GM11168 (cell line): ENCODE results near the gene SOCS3.

ENCODE experiments used
- in situ Hi-C: fragments of 300-500 bp; cut with MboI; formaldehyde crosslinking; loops from one replicate; pipeline ENCODE4 v1.12.0; 2022; ENCODE audit warnings: low sequenced_read_pairs; ENCODE audit not compliant: unreplicated experiment

Gene SOCS3

DNA sequence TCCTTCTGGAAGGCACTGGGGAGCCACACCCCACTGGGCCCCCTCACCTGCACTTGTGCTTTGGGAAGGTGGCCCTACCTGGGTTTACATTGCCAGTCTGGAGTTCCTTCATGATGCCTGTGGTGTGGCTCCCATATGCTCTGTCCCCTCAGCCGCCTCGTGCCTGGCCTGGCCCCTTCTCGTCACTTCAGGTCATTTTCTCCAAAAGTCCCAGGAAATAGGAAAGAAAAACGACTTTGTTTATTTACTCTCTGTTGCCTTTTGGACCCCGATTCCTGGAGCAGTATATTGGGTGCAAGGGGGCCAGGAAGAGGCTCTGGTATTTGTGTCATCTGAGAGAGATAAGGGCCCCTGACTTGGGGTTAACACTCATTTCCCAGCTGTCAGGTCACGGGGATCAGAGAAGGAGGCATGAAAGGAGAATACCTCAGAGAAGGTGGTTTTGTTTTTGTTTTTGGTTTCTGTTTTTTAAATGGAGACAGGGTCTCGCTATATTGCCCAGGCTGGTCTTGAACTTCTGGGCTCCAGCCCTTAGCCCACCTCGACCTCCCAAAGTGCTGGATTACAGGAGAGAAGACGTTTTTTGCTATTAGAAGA is 4.7 kb downstream of the SOCS3 start:
- in situ Hi-C loops, result loop anchor here (5.0 kb wide), 1 partner anchor 68 kb away; no protein-coding TSS in a partner anchor

DNA sequence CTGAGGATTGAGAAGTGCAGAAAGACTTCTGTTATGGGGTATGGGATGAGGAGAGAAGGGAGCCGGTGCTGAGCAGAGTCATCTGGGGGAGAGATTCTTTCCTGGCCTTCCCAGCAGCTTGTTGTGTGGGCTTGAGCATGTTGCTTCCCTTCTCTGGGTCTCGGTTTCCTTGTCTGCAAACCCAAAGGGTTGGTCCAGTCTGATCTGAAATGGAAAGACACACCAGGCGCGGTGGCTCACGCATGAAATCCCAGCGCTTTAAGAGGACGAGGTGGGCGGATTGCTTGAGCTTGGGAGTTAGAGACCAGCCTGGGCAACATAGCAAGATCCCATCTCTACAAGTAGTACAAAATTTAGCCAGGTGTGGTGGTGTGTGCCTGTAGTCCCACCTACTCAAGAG is 6.0 kb downstream of the SOCS3 start:
- in situ Hi-C loops, result no loop called here

DNA sequence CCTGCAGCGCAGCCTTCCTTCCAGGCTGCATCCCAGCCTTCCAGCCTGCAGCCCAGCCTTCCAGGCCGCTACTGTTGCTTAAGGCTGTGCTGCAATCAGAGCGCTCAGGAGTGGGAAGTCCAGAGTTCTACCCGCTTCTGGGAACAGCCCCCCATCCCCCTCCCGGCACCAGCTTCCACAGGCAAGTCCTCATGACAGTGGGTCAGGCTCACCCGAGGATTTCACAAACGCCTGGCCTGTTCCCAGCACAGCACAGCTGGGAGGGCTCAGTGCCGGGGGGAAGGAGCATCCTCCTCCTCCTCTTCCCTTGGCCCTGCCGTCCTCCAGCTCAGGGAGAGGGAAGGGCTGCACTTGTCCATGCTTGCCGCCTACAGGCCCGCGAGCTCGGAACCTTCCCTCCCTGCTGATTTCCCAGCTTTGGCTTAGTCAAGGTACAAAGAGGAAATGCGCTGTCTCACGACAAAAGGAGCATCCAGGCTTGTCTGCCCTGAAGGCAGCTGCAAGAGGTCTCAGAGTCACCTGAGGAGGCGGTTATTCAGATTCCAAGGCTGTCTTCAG is 8.3 kb downstream of the SOCS3 start:
- in situ Hi-C loops, result no loop called here

DNA sequence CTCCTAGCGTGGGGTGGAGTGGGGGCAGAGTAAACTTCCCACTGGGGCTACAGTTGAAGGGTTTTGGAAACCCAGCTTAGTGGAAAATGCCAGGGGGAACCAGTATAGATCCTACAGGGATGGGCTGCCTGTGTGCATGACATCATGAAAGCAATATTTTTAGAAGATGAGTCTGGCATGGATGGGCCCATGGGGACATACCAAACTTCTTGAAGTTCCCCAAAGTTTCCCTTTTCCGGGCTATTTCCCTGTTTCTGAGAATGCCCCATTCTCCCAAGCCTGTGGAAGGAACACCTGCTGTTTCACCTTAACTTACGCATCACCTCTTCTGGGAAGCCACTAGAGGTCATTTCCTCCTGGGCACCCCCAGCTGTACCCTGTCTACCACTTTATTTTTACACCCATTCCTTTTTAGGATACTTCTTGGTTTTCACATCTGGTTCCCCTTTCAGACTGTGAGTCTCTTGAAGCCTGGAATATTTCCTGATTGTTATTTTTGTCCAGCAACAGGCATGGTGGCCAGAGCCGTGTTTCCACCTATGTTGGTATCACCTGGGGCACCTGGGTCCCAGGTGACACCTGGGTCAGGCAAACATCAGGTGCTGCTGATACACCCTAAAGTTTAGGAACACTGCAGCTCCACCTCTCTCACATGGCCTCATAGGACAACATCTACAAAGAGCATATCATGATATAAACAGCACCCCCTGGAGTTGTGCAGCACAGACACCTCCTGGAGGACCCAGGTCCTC is 9.8 kb downstream of the SOCS3 start:
- in situ Hi-C loops, result no loop called here

DNA sequence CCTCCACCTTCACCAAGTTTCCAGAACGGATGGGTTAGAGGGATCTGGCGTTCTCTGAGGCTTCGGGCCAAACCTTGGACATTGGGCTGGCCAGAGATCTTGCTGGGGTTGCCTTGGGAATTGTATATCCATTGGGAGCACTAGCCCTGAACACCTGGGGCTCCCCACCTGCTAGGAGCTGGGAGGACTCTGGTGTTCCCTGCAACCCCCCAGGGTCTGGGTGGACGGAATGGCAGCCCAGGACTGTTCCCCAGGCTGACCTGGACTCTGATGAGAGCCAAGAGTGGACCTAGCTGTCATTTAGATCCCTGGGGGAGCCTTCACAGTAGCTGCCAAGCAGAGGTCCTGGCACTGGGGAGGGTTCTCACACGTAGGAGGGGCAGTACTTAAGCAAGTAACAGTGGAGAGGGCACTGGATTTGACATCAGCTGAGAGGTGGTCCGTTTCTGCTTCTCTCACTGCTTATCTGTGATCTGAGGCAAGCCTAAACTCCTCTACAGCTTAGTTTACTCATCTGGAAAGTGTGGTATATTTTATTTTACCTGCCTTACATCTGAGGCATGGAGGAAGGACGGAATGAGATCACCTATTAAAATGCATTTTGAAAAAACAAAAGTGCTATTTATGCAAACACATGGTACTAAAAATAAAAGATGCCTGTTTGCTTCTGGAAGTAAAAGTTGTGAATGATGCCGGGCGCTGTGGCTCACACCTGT is 11.7 kb downstream of the SOCS3 start:
- in situ Hi-C loops, result no loop called here

DNA sequence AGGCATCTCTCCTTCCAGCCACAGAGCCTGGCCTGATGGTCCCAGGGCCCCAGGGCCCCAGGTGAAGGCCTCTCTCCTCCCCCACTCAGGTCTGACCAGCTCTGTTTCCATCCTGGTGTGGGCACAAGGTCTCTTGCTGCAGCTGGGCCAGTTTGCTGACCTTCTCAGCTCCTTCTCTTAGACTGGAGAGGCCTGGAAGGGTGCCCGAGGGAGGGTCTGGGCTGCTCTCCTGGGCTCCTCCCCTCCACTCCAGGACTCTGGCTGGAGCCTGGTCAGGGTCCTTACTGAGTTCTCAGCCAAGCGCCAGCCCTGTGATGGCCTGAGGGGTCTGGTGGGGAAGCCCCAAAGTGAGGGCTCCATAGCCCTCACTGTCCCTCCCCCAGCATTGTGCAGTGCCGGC is 12.4 kb downstream of the SOCS3 start:
- in situ Hi-C loops, result no loop called here

DNA sequence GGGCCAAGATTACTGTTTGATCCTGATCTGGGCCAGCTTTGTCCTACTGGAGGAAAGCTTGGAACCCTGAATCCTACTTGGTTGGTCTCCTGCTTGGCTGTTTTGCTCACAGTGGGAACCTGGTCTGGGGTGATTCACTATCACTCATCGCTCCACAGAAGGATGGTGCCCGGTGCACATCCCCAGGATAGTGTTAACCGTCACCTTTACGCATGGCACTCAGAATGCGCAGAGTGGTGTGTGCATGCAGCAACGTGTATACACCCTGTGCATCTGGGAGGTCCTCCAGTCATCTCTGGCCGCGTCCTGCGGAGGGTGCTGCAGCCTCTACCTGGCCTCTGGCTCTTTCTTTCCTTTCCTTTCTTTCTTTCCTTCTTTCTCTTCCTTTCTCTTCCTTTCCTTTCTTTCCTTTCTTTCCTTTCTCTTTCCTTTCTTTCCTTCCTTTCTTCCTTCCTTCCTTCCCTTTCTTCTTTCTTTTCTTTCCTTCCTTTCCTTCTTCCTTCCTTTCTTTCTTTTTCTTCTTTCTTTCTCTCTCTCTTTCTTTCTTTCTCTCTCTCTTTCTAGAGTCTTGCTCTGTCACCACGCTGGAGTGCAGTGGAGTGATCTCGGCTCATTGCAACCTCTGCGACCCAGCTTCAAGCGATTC is 13.1 kb downstream of the SOCS3 start:
- in situ Hi-C loops, result no loop called here

DNA sequence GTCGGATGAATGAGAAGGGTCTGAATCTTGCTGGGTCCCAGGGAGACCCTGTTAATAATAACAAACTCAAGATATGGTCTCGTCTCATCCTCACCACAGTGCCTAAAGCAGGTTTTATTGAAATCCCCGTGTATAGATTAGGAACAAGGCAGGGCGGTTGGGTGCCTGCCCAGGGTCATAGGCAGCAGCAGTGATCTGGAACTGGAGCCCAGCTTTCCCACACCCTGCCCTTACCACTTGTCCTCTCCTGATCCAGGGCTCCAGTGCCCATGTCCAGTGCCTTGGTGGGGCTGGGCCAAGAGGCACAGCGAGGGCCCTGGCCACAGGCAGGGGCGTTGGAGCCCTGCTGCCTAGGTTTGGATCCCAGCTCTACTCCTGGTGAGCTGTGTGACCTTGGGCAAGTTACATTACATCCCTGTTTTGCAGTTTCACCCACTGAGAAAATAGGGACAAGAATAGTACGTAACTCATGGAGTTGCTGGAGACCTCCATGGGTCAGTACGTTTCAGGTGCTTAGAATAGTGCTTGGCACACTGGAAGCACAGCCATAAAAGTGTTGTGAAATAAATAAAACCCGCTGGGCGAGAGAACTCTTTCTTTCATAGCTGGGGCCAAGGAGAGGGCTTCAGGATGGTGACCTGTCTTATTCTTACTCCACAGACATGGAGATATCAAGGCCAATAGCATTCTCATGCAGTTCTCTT is 13.9 kb downstream of the SOCS3 start:
- in situ Hi-C loops, result no loop called here

DNA sequence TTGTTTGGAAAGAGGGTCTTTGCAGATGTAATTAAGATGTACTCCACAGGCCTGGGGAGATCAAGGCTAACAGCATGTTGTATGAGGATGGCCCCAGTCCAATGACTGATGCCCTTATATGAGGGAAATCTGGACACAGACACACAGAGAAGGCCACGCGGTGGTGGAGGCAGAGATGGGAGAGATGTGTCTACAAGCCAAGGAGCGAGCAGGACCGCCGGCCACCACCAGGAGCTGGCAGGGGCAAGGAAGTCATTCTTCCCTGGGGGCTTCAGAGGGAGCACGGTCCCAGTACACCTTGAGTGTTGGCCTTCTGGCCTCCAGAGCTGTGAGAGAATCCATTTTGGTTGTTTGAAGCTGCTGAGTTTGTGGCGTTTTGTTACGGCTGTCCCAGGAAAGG is 14.7 kb downstream of the SOCS3 start:
- in situ Hi-C loops, result no loop called here

DNA sequence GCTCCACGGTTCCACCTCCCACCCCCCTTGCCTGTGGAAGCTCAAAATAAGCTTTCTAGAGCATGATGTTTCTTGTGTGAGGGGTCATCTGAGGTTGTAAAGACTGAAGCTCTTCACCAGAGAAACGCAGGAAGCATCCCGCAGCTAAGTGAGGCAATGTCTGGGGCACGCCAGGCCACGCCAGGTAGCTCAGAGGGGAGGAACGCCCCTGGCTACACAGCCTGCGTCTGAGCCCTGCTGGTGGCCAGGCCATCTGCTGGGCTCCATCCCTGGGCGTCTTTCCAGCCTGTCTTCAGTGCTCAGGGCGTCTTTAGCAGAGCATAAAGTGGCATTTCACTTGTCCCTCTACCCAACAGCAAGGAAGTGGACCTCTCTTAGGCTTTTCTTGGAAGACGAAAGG is 15.2 kb downstream of the SOCS3 start:
- in situ Hi-C loops, result no loop called here

DNA sequence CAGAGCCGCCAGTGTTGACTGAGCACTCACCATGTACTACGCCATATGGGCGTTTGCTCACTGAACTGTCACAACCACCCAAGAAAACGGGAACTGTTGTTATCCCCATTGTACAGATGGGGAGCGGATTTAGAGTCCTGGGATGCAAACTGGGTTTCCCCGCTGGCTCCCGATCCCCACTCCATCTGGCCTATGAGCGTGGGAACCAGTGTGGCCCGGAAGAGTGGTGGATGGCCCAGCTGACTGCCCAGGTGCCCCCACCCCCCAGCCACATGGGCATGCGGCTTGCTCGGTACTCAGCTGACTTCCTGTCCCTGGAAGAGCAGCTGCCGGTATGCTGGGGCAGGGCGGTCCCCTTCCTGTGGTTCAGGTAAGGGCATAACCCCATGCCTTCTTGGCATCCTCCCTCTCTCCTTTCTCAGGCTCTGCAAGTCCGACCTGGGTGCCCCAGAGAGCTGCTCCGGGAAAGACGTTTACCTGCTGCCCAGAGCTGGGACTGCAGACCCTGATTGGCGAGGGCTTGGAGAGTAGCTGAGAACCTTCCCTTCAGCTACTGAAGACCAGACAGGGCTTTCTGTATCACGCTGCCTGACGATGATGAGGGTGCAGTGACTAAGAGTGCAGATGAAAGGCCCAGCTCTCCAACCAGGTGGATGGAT is 16.2 kb downstream of the SOCS3 start:
- in situ Hi-C loops, result no loop called here

DNA sequence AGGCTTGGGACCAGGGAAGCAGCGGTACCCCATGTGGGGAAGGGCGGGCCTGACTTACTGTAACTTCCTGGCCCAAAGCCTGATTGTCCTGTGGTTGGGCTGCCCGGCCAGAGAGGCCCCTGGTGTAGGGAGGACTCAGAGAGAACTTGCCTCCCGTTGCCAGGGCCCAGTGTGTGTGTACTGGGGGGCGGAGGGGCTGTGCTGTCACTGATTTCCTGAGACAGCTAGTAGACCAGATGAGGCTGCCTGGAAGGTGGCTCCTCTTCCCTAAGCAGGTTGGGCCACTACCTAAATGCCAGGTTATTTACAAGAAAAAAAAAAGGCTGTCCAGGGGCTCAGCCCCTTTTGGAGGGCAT is 16.7 kb downstream of the SOCS3 start:
- in situ Hi-C loops, result no loop called here

DNA sequence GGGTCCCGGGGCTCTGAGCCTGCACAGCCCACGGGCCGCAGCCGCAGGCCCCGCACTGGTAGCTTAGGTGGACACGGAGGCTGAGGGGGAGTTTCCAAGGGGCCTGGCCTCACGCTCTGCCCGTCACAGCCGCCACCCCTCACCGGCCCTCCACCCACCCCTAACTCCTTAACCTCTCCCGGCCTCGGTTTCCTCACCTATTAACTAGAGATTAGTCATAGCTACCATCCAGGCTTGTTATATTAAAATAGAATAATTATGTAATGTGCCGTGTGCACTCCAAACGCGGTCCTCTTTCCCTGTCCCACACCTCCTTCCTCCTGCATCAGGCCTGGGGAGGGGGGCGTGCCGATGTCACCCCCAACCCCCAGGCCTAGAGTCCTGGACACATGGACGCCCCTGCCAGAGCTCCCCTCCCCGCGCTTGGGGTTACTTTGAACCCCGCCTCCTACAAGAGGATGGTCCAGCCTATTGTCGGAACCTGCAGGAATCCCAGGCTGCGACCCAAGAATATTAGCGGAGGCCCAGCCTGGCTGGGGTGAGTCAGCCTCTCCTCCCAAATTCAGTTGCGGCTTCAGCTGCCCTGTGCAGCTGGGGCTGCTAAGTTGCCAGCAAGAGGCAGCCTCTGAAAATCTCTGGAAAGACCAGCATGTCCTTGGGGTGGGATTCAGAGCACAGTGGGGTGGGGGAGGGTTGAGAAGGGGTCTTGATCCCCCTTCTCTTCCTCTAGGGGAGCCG is 17.3 kb downstream of the SOCS3 start:
- in situ Hi-C loops, result no loop called here

DNA sequence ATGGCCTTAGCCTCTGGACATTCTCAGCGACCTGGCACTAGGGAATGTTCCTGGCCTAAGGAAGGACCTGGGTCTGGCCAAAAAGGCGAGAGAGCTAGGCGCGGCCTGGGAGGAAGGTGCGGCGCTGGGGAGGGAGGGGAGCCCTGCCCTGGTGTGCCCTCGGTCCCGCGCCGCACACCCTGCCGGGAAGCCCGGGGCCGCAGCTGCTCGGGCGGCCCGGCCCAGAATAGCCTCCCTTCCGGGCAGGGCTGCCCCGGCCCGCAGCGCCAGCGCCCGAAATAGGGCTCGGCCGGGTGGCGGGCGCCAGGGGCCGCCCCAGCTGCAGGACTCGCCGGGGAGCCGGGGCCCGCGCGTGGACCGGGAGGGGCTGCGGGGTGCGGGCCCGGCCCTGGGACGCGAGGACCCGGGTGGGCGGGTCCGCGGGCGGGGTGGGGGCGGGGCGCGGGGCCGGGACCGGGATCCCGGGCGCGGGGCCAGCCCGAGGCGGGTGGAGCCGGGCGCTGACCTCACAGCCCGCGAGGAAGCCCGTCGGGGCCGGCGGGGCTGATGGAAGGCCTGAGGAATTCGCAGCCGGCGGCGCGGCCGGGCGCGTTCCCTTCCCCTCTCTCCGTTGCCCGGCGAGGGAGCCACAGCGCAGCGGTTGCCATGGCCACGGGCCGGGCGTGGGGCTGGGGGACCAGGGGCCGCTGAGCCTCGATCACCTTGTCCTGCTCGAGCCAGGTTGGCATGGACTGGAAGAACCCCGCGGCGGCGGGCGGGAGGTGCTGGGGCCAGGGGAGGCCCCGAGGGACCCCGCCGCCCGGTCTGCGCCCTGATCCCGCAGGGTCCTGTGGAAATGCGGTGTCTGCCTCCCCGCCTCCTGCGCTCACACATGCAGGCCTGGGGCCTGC is 18.1 kb downstream of the SOCS3 start:
- in situ Hi-C loops, result no loop called here

DNA sequence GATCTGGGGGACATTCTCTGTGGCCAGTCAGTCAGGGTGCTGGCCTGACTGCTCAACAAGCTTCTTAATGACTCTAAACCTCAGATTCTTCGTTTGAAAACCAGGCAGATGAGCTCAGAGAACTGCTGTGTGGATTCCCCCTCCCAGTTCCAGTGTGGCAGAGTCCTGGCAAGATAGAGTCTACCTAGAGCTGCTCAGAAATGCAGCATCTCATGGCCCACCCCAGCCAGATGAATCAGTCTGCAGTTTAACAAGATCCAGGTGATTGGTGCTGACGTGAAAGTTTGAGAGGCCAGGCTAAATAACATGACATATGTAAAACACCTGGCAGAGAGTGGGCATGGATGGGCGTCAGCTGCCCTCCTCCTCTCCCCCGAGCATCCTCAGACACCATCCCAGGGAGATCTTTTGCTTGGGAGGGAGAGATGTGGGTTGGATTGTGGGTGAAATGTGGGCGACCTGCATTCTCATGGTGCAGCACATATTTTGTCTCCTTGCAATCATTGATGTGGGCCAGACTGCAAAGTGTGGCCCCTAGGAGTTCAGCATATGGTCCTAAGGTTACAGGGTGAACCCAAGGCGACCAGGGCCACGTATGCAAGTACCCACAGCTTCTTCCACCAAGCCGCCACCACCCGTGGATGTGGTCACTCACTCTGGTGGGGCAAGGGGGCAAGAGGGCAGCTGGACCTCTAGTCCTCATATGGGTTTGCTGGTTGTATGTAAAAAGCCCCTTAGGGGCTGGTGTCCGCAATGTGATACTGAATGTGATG is 19.5 kb downstream of the SOCS3 start:
- in situ Hi-C loops, result no loop called here

DNA sequence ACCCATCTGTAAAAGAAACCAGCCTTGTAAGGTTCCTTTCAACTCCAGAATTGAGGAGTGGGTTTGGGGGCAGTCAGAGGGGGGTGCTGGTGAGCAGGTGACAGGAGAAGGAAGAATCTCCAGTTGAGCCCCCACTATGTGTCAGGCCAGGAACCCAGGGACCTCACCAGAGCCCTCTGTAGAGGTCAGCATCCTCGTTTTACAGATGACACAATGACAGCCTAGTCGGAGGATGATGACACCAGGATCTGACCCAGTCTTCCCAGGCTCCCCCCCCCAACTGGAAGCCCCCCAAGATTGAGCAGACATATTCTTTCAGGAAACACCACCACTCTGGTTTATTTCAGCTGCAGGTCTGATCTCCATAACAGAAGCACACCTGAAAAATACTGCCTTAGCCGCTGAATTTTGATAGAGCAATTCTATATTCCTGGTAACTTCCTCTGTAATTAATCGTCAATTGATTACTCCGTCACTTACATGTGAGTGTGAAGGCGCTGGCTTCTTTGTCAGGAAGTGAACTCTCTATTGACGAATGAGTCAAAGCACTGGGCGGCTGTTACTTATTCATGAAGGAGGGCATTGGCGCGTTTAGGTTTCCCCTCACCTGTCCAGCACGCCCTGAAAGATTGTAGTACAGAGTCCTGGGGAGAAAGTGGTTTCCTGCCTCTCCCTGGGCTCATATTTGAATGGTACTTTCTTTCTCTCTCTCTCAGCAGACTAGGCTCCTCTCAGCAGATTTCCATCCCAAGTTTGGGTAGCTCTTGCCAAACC is 21.2 kb downstream of the SOCS3 start:
- in situ Hi-C loops, result no loop called here
